ENCODE results near the gene KCTD19.

- TF ChIP-seq RAD21 (IDR thresholded peaks at IDR 0.05; ENCODE audit: low read depth) (no peak), REST (IDR thresholded peaks at IDR 0.05; ENCODE audit: low read depth) (no peak), CEBPB (IDR thresholded peaks at IDR 0.05) (no peak), NFIC (IDR thresholded peaks at IDR 0.05) (no peak), YY1 (IDR thresholded peaks at IDR 0.05; ENCODE audit: low read depth) (no peak), FOXM1 (IDR thresholded peaks at IDR 0.05; ENCODE audit: borderline replicate concordance, low read depth) (no peak), TEAD4 (IDR thresholded peaks at IDR 0.05) (no peak), TCF12 (IDR thresholded peaks at IDR 0.05; ENCODE audit: low read depth) (no peak), EP300 (IDR thresholded peaks at IDR 0.05; ENCODE audit: borderline replicate concordance) (no peak), ZBTB7A (IDR thresholded peaks at IDR 0.05; ENCODE audit: low read depth) (no peak), MAX (IDR thresholded peaks at IDR 0.05) (no peak), CREB1 (IDR thresholded peaks at IDR 0.05; ENCODE audit: low read depth) (no peak)
These were observed 70.9 kb downstream of the KCTD19 start for GRCh38 chr16:67255553-67256221.

Measured in Ishikawa (cell line).